OCI-LY1 (cell line): ENCODE results near the gene BEST3.

Experiments
- H2AFZ ChIP-seq: fragments of 200-600 bp; sonication (generic), shearing (Covaris generic); 2 replicates; pipeline ENCODE4 v1.6.0; 2014; ENCODE audit warnings: antibody characterized with exemption, mild to moderate bottlenecking, low read length
- H3F3A ChIP-seq: fragments of 200-600 bp; sonication (generic), shearing (Covaris generic); 2 replicates; pipeline ENCODE4 v1.6.0; 2014; ENCODE audit warnings: mild to moderate bottlenecking, antibody characterized with exemption, low read length, moderate library complexity; ENCODE audit not compliant: insufficient read depth
- H3K27ac ChIP-seq: fragments of 200-600 bp; sonication (generic); 2 replicates; pipeline ENCODE4 v1.5.1; 2014; ENCODE audit warnings: low read length, mixed run types, mild to moderate bottlenecking, low read depth; ENCODE audit not compliant: poor library complexity, severe bottlenecking
- H3K27me3 ChIP-seq: fragments of 200-600 bp; sonication (generic); 2 replicates; pipeline ENCODE4 v1.6.0; 2014; ENCODE audit warnings: antibody characterized with exemption, mild to moderate bottlenecking, low read length, moderate library complexity; ENCODE audit not compliant: insufficient read depth
- H3K36me3 ChIP-seq: fragments of 200-600 bp; sonication (generic); 2 replicates; pipeline ENCODE4 v1.6.1; 2014; ENCODE audit warnings: mild to moderate bottlenecking, antibody characterized with exemption, low read length, moderate library complexity, mixed read lengths; ENCODE audit not compliant: insufficient read depth
- H3K4me1 ChIP-seq: fragments of 200-600 bp; sonication (generic); 2 replicates; pipeline ENCODE4 v1.5.1; 2014; ENCODE audit warnings: mild to moderate bottlenecking, low read length, moderate library complexity; ENCODE audit not compliant: insufficient read depth, severe bottlenecking
- H3K4me2 ChIP-seq: fragments of 200-600 bp; sonication (generic), shearing (Covaris generic); 2 replicates; pipeline ENCODE4 v1.6.1; 2014; ENCODE audit warnings: low read length
- H3K4me3 ChIP-seq: fragments of 200-600 bp; sonication (generic); 2 replicates; pipeline ENCODE4 v1.5.1; 2014; ENCODE audit warnings: low read length, low read depth, mild to moderate bottlenecking, mixed read lengths; ENCODE audit not compliant: poor library complexity, severe bottlenecking
- H3K79me2 ChIP-seq: fragments of 200-600 bp; shearing (Covaris generic); 2 replicates; pipeline ENCODE4 v1.6.1; 2016; ENCODE audit warnings: mixed run types, low read length, mixed read lengths; ENCODE audit not compliant: insufficient read depth
- H3K9ac ChIP-seq: fragments of 200-600 bp; sonication (generic), shearing (Covaris generic); 2 replicates; pipeline ENCODE4 v1.6.1; 2014; ENCODE audit warnings: mild to moderate bottlenecking, low read length, mixed read lengths
- H3K9me2 ChIP-seq: fragments of 200-600 bp; sonication (generic), shearing (Covaris generic); 2 replicates; pipeline ENCODE4 v1.6.1; 2014; ENCODE audit warnings: low read depth, mild to moderate bottlenecking, low read length, mixed read lengths
- H3K9me3 ChIP-seq: fragments of 200-600 bp; shearing (Covaris generic); 2 replicates; pipeline ENCODE4 v1.6.1; 2014; ENCODE audit warnings: low read length, mixed read lengths
- H4K20me1 ChIP-seq: fragments of 200-600 bp; sonication (generic), shearing (Covaris generic); 2 replicates; pipeline ENCODE4 v1.6.0; 2016; ENCODE audit warnings: mild to moderate bottlenecking, low read length; ENCODE audit not compliant: insufficient read depth
- CTCF ChIP-seq: fragments of 200-600 bp; sonication (generic), shearing (Covaris generic); IDR thresholded peaks from 2 replicates; pipeline ENCODE4 v1.5.1; 2017; ENCODE audit warnings: mild to moderate bottlenecking, antibody characterized with exemption, low read length, moderate library complexity, mixed read lengths
- EZH2 ChIP-seq: fragments of 200-600 bp; sonication (generic), shearing (Covaris generic); IDR thresholded peaks from 2 replicates; pipeline ENCODE4 v1.8.0; 2017; ENCODE audit warnings: borderline replicate concordance, mixed run types, mild to moderate bottlenecking, antibody characterized with exemption, low read length, moderate library complexity, mixed read lengths

The BEST3 gene

GRCh38 chr12:69688471-69689427, 10.4 kb downstream of the BEST3 start:
- no peak for TF ChIP-seq CTCF
- TF ChIP-seq EZH2, result no peak
- Histone ChIP-seq H3K9me3 (no peaks in the 10 kb centered on the region), H3F3A (no peaks in the 10 kb centered on the region), H3K4me1 (peaks cover 37% of the 10 kb centered on the region), H2AFZ (no peak overlapping the region), H3K9ac (no peak overlapping the region), H3K36me3 (peaks cover 61% of the 10 kb centered on the region), H3K79me2 (no peaks in the 10 kb centered on the region), H3K4me3 (no peak overlapping the region), H3K27me3 (no peaks in the 10 kb centered on the region), H3K27ac (no peak overlapping the region), H3K4me2 (no peak overlapping the region), H3K9me2 (no peaks in the 10 kb centered on the region), H4K20me1 (no peaks in the 10 kb centered on the region)

- Histone ChIP-seq H3F3A (no peaks in the 10 kb centered on the region), H3K36me3 (peaks cover 54% of the 10 kb centered on the region), H2AFZ (no peak overlapping the region), H3K27ac (no peak overlapping the region), H3K4me2 (no peak overlapping the region), H3K4me3 (no peak overlapping the region), H3K79me2 (no peaks in the 10 kb centered on the region), H3K4me1 (peaks cover 32% of the 10 kb centered on the region), H3K9me2 (no peaks in the 10 kb centered on the region), H4K20me1 (no peaks in the 10 kb centered on the region), H3K9ac (no peak overlapping the region), H3K27me3 (no peaks in the 10 kb centered on the region), H3K9me3 (no peaks in the 10 kb centered on the region)
- no peak for TF ChIP-seq EZH2
- no peak for TF ChIP-seq CTCF
These were observed 11.1 kb downstream of the BEST3 start for GRCh38 chr12:69688021-69688420.

- Histone ChIP-seq H3K27me3 (no peaks in the 10 kb centered on the region), H3K9me2 (no peaks in the 10 kb centered on the region), H4K20me1 (no peaks in the 10 kb centered on the region), H3K4me1 (peaks cover 28% of the 10 kb centered on the region), H3K9me3 (no peaks in the 10 kb centered on the region), H3K79me2 (no peaks in the 10 kb centered on the region), H3F3A (no peaks in the 10 kb centered on the region), H3K9ac (no peak overlapping the region), H3K36me3 (peaks cover 54% of the 10 kb centered on the region; the same call in 1 of the 2 replicates), H3K27ac (no peak overlapping the region), H3K4me2 (no peak overlapping the region), H2AFZ (no peak overlapping the region), H3K4me3 (no peak overlapping the region)
- TF ChIP-seq CTCF, result no peak
These were observed 11.7 kb downstream of the BEST3 start for GRCh38 chr12:69687390-69687789.
